GM23338 (cell line): ENCODE results near the gene DAPL1. TPM values are rescaled to one million over a fixed set of nuclear protein-coding genes. Genes with fewer than 3 reads are reported as not detected.

ENCODE experiments used
- ATAC-seq: fragments of 200-7000 bp; cut with Tn5 transposase; 3 replicates; pipeline ENCODE4 v1.9.1; 2020
- DNase-seq: peaks from one replicate; pipeline ENCODE4 v3.0.0-alpha.2; 2015; ENCODE audit warnings: low spot score
- H2AFZ ChIP-seq: fragments of 200-600 bp; sonication (generic); 2 replicates; pipeline ENCODE4 v1.8.0; 2016; ENCODE audit warnings: antibody characterized with exemption, mild to moderate bottlenecking, moderate library complexity
- H3F3A ChIP-seq: fragments of 200-600 bp; sonication (generic); replicated peaks from 2 replicates; pipeline ENCODE4 v1.8.0; 2017; ENCODE audit warnings: antibody characterized with exemption, mixed run types, low read depth
- H3K27ac ChIP-seq: fragments of 200-600 bp; sonication (generic); 2 replicates; pipeline ENCODE4 v1.6.1; 2016; ENCODE audit warnings: low read depth
- H3K27me3 ChIP-seq: fragments of 200-600 bp; sonication (generic); 2 replicates; pipeline ENCODE4 v1.8.0; 2016; ENCODE audit warnings: mild to moderate bottlenecking, mixed run types, moderate library complexity; ENCODE audit not compliant: insufficient read depth
- H3K36me3 ChIP-seq: fragments of 200-600 bp; sonication (generic); 2 replicates; pipeline ENCODE4 v1.8.0; 2016; ENCODE audit warnings: mild to moderate bottlenecking; ENCODE audit not compliant: insufficient read depth
- H3K4me1 ChIP-seq: fragments of 200-600 bp; sonication (generic); 2 replicates; pipeline ENCODE4 v1.8.0; 2016; ENCODE audit warnings: mild to moderate bottlenecking, moderate library complexity; ENCODE audit not compliant: insufficient read depth
- H3K4me2 ChIP-seq: fragments of 200-600 bp; sonication (generic); 2 replicates; pipeline ENCODE4 v1.7.1; 2017; ENCODE audit warnings: mixed run types
- H3K4me3 ChIP-seq: fragments of 200-600 bp; sonication (generic); 2 replicates; pipeline ENCODE4 v1.6.1; 2016; ENCODE audit warnings: mixed run types
- H3K79me2 ChIP-seq: fragments of 200-600 bp; sonication (generic); replicated peaks from 2 replicates; pipeline ENCODE4 v1.8.0; 2017; ENCODE audit warnings: mild to moderate bottlenecking; ENCODE audit not compliant: insufficient read depth
- H3K9me2 ChIP-seq: fragments of 200-600 bp; sonication (generic); 2 replicates; pipeline ENCODE4 v1.8.0; 2017; ENCODE audit not compliant: insufficient read depth
- H4K20me1 ChIP-seq: fragments of 200-600 bp; sonication (generic); replicated peaks from 2 replicates; pipeline ENCODE4 v1.8.0; 2017; ENCODE audit warnings: mild to moderate bottlenecking; ENCODE audit not compliant: insufficient read depth
- H3K27ac Mint-ChIP-seq: 2 replicates; pipeline ENCODE4 v1.8.0; 2020; ENCODE audit warnings: inconsistent platforms, mild to moderate bottlenecking, moderate library complexity, mixed read lengths
- H3K27me3 Mint-ChIP-seq: 3 replicates; pipeline ENCODE4 v1.8.0; 2022; ENCODE audit warnings: low read depth, mild to moderate bottlenecking, moderate library complexity, mixed read lengths, inconsistent platforms; ENCODE audit not compliant: insufficient read depth, poor library complexity
- H3K36me3 Mint-ChIP-seq: 3 replicates; pipeline ENCODE4 v1.8.0; 2021; ENCODE audit warnings: low read depth, mild to moderate bottlenecking, inconsistent platforms, moderate library complexity, mixed read lengths
- H3K4me1 Mint-ChIP-seq: 3 replicates; pipeline ENCODE4 v1.8.0; 2020; ENCODE audit warnings: mild to moderate bottlenecking, inconsistent platforms, mixed read lengths
- H3K4me3 Mint-ChIP-seq: 3 replicates; pipeline ENCODE4 v1.8.0; 2021; ENCODE audit warnings: moderate library complexity, mild to moderate bottlenecking, inconsistent platforms, mixed read lengths
- H3K9me3 Mint-ChIP-seq: 3 replicates; pipeline ENCODE4 v1.8.0; 2020; ENCODE audit warnings: moderate library complexity, mild to moderate bottlenecking, inconsistent platforms, mixed read lengths
- EZH2phosphoT487 ChIP-seq: fragments of 200-600 bp; sonication (generic); IDR thresholded peaks from one replicate; pipeline ENCODE4 v1.8.1; 2018; ENCODE audit warnings: antibody characterized with exemption; ENCODE audit not compliant: unreplicated experiment
- JUNB ChIP-seq: IDR thresholded peaks from one replicate; pipeline ENCODE4 v1.6.1; 2016; ENCODE audit warnings: antibody characterized with exemption; ENCODE audit not compliant: unreplicated experiment
- NANOG ChIP-seq: IDR thresholded peaks from 2 replicates; pipeline ENCODE4 v1.6.1; 2016; ENCODE audit warnings: antibody characterized with exemption, borderline replicate concordance
- STAT1 ChIP-seq: IDR thresholded peaks from one replicate; pipeline ENCODE4 v1.6.1; 2016; ENCODE audit warnings: antibody characterized with exemption; ENCODE audit not compliant: unreplicated experiment
- ZNF331 ChIP-seq: fragments of 250-450 bp; sonication (Bioruptor Pico); IDR thresholded peaks from 2 replicates; pipeline ENCODE4 v1.5.0; 2020; ENCODE audit warnings: low read depth, mild to moderate bottlenecking, moderate library complexity
- polyA plus RNA-seq: library from polyadenylated mRNA; unstranded; fragments of >200 nt; fragmentation: Nextera tagmentation; extraction: Ambion mirVana; gene quantifications from 2 replicates; pipeline ENCODE4 v1.2.1, GENCODE V29; 2016
- total RNA-seq: library from RNA; depleted of rRNA; stranded (reverse); fragments of >200 nt; shearing (Covaris generic); gene quantifications from 2 replicates; pipeline ENCODE4 v1.2.3, GENCODE V29; 2014
- TF ChIP-seq, protein P1 (sequence below): fragments of 250-450 bp; sonication (Bioruptor Pico); IDR thresholded peaks from 2 replicates; pipeline ENCODE4 v1.5.0; 2020; ENCODE audit warnings: mild to moderate bottlenecking, moderate library complexity

Gene DAPL1
- total and polyA plus RNA-seq, 2 experiments from 2014 or later = not detected

DNA sequence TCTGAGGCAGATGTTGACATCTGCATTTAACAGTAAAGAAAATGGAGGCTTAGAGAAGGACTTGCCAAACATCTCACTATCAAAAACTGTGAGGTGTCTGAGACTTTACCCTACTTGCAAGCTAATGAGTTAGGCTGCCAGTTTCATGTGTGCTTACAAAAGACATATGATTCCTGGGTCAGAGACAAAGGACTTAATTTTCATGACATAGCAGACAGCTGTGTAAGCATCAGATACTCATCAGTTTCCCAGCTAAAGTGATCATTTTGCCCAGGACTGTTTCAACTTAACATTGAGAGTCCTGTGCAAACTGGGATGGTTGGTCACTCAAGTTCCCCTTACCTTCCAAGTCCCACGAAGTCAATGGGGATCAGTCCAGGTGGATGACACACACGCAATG, 18.9 kb upstream of the DAPL1 start:
- Histone ChIP-seq H3K27ac (no peak overlapping the region), H2AFZ (no peak overlapping the region), H3F3A (no peaks in the 10 kb centered on the region), H3K9me2 (no peaks in the 10 kb centered on the region), H3K4me2 (no peak overlapping the region), H3K4me1 (peaks cover 29% of the 10 kb centered on the region), H3K36me3 (no peaks in the 10 kb centered on the region), H3K27me3 (no peaks in the 10 kb centered on the region), H3K4me3 (no peak overlapping the region), H3K79me2 (no peaks in the 10 kb centered on the region), H4K20me1 (no peaks in the 10 kb centered on the region)
- Mint-ChIP-seq H3K36me3 (no peaks in the 10 kb centered on the region), H3K27ac (no peak overlapping the region), H3K27me3 (no peaks in the 10 kb centered on the region), H3K4me3 (no peak overlapping the region), H3K4me1 (peaks cover 30% of the 10 kb centered on the region), H3K9me3 (no peaks in the 10 kb centered on the region)
- TF ChIP-seq NANOG (no peak), STAT1 (no peak), EZH2phosphoT487 (no peak)
- TF ChIP-seq, protein P1, sequence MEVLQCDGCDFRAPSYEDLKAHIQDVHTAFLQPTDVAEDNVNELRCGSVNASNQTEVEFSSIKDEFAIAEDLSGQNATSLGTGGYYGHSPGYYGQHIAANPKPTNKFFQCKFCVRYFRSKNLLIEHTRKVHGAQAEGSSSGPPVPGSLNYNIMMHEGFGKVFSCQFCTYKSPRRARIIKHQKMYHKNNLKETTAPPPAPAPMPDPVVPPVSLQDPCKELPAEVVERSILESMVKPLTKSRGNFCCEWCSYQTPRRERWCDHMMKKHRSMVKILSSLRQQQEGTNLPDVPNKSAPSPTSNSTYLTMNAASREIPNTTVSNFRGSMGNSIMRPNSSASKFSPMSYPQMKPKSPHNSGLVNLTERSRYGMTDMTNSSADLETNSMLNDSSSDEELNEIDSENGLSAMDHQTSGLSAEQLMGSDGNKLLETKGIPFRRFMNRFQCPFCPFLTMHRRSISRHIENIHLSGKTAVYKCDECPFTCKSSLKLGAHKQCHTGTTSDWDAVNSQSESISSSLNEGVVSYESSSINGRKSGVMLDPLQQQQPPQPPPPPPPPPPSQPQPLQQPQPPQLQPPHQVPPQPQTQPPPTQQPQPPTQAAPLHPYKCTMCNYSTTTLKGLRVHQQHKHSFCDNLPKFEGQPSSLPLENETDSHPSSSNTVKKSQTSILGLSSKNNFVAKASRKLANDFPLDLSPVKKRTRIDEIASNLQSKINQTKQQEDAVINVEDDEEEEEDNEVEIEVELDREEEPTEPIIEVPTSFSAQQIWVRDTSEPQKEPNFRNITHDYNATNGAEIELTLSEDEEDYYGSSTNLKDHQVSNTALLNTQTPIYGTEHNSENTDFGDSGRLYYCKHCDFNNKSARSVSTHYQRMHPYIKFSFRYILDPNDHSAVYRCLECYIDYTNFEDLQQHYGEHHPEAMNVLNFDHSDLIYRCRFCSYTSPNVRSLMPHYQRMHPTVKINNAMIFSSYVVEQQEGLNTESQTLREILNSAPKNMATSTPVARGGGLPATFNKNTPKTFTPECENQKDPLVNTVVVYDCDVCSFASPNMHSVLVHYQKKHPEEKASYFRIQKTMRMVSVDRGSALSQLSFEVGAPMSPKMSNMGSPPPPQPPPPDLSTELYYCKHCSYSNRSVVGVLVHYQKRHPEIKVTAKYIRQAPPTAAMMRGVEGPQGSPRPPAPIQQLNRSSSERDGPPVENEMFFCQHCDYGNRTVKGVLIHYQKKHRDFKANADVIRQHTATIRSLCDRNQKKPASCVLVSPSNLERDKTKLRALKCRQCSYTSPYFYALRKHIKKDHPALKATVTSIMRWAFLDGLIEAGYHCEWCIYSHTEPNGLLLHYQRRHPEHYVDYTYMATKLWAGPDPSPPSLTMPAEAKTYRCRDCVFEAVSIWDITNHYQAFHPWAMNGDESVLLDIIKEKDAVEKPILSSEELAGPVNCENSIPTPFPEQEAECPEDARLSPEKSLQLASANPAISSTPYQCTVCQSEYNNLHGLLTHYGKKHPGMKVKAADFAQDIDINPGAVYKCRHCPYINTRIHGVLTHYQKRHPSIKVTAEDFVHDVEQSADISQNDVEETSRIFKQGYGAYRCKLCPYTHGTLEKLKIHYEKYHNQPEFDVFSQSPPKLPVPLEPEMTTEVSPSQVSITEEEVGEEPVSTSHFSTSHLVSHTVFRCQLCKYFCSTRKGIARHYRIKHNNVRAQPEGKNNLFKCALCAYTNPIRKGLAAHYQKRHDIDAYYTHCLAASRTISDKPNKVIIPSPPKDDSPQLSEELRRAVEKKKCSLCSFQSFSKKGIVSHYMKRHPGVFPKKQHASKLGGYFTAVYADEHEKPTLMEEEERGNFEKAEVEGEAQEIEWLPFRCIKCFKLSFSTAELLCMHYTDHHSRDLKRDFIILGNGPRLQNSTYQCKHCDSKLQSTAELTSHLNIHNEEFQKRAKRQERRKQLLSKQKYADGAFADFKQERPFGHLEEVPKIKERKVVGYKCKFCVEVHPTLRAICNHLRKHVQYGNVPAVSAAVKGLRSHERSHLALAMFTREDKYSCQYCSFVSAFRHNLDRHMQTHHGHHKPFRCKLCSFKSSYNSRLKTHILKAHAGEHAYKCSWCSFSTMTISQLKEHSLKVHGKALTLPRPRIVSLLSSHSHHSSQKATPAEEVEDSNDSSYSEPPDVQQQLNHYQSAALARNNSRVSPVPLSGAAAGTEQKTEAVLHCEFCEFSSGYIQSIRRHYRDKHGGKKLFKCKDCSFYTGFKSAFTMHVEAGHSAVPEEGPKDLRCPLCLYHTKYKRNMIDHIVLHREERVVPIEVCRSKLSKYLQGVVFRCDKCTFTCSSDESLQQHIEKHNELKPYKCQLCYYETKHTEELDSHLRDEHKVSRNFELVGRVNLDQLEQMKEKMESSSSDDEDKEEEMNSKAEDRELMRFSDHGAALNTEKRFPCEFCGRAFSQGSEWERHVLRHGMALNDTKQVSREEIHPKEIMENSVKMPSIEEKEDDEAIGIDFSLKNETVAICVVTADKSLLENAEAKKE (CRISPR knock-in tag) = no peak
- ATAC-seq (no peak), DNase-seq (no peak)

DNA sequence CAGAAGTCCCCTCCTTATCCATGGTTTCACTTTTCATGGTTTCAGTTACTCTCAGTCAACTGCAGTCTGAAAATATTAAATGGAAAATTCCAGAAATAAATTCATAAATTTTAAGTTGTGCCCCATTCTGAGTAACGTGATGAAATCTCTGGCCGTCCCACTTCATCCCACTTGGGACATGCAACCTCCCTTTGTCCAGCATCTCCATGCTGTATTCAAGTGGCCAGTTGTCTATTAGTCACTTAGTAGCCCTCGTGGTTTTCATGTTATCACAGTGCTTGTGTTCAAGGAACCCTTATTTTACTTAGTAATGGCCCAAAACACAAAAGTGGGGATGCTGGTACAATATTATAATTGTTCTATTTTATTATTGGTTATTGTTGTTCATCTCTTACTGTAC, 18.0 kb upstream of the DAPL1 start:
- no peaks in the 10 kb centered on the region for H3K9me2 ChIP-seq
- Mint-ChIP-seq H3K4me1 (peaks cover 31% of the 10 kb centered on the region), H3K36me3 (no peaks in the 10 kb centered on the region), H3K4me3 (no peak overlapping the region), H3K27me3 (no peaks in the 10 kb centered on the region), H3K27ac (no peak overlapping the region), H3K9me3 (no peaks in the 10 kb centered on the region)
- H3K27me3 ChIP-seq = no peaks in the 10 kb centered on the region
- no peaks in the 10 kb centered on the region for H4K20me1 ChIP-seq
- ATAC-seq (no peak), DNase-seq (no peak)
- H3K36me3 ChIP-seq = no peaks in the 10 kb centered on the region
- H3K79me2 ChIP-seq = no peaks in the 10 kb centered on the region
- no peak overlapping the region for H3K4me3 ChIP-seq
- no peaks in the 10 kb centered on the region for H3F3A ChIP-seq
- H2AFZ ChIP-seq = no peak overlapping the region
- no peak overlapping the region for H3K27ac ChIP-seq
- H3K4me1 ChIP-seq = peaks cover 37% of the 10 kb centered on the region
- H3K4me2 ChIP-seq = no peak overlapping the region
- TF ChIP-seq ZNF331 = no peak
- no peak for TF ChIP-seq JUNB
- TF ChIP-seq, protein P1 (CRISPR knock-in tag) = no peak
- TF ChIP-seq EZH2phosphoT487 = no peak
